Measurements from ENCODE around the gene BPI.
"Not testable (repeated sequence)": the region's sequence is repeated elsewhere in the genome, so short reads cannot be mapped to it uniquely, and the experiment has no call there.

Gene BPI

DNA sequence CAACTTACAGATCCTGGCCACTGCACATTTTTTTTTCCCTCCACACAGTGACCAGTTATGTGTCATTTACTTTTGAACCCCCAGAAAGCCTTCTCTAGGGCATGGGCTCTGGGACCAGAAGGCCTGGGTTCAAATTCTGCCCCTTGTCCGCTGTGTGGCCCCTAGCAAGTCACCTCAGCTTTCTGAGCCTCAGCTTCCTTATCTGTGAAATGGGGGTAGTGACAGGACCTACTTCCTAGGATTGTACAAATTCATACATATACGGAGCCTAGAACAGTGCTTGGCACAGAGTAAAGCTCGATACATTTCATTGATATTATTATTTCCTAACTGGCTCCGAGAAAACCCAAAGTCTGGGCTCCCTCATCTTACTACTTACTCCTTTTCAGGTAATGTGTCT is 1.6 kb downstream of the BPI start:
- DNase-seq: no peak

GRCh38 chr20:38306379-38306778 is 2.4 kb downstream of the BPI start:
- no peak for DNase-seq

DNA sequence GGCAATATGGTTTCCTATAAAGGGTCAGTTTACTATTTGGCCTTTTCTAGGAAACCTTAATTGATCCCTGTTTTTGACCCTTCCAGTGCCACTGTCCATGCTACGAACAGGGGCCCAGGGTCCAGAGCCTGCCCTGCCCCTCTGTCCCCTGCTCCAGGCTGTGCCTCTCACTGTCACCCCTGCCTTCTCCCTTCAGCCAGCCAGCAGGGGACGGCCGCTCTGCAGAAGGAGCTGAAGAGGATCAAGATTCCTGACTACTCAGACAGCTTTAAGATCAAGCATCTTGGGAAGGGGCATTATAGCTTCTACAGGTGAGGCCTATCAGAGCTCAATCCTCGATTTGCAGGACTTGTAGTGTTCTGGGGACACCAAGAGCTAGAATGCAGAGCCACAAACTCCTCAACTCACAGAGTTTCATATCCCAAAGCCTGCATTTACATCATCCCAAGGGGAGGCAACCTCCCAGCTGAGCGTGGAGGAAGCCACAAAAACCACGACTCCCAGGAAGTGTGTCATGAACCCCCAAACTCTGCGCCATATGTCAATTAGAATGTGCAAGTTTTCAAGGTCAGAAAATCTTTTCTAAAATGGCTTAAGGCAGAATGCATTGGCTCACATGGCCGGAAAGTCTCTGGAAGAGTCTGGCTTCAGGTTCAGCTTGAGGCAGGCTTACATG is 3.6 kb downstream of the BPI start:
- DNase-seq: no peak

DNA sequence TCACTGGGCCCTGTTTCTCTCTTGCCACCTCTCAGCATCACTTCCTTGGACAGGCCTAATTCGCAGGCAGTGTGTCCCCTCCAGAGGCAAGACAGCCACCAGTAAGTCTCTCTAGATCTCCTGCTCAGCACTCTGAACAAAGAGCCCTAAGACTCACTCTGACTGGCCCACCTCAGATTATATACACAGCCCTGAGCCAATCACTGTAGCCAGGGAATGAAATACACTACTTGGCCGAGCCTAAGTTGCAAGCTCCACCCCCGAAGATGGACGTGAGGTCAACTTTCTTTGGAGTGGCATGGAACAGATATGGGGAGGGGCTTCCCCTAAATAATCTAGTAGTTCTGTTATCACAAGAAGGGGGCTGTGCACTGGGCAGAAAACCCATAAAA is 4.1 kb downstream of the BPI start:
- no peak for DNase-seq

DNA sequence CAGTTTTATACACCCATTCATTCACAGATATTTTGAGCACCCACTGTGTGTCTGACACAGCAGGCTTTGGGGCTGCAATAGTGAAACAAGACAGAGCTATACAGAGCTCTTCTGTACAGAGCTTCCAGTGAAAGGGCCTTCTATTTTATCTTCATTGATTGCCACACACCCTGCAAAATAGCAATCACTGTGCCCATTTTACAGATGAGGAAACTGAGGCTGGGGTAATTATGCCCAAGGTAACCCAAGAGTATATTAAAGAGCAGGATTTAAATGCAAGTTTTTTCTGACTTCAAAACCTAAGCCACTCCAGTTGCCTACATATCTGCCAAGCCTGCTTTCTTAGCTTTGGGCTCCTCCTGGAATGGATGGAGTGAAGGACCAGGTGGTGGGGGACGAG is 4.5 kb downstream of the BPI start:
- no peak for DNase-seq

DNA sequence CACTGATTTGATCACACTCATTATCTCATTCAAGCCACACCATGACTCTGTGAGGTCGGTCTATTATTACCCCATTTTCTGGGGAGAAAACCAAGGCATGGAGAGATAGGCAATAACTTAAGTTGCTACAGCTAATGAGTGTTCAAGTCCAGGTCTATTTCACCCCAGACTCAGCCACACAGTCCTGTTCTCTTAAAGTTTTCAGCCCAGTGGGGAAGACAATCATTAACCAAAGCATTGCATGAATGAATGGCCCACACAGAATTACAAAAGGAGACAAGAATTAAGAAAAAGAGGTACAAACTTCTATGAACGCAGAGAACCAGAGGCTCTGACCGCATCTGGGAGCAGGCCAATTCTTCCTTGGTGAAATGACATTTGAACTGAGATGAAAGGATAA is 7.1 kb downstream of the BPI start:
- DNase-seq: no peak

DNA sequence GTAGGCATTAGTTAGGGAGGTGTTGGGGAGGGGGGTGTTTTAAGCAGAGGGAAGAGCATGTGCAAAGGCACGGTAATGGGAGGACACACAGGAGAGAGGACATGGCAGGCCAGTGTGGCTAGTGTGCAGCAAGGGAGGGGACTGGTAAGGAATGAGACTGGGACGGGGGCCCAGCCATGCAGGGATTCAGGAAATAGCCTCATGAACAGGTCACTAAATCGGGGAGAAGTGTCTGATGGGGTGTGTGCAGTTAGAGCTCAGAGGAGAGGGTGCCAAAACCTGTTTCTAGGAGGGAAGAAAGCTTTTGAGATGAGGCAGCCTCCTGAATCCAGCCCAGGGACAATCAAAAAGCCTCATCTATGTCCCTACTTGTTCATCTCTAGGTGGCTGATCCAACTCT is 7.5 kb downstream of the BPI start:
- DNase-seq: no peak

- DNase-seq: no peak
These were observed 9.7 kb downstream of the BPI start for GRCh38 chr20:38313676-38314075.

DNA sequence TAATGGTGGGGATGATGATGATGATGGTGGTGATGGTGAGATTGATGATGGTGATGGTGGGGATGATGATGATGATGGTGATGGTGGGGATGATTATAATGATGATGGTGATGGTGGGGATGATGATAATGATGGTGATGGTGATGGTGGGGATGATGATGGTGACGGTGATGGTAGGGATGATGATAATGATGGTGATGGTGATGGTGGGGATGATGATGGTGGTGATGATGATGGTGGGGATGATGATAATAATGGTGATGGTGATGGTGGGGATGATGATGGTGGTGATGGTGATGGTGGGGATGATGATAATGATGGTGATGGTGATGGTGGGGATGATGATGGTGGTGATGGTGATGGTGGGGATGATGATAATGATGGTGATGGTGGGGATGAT is 10.4 kb downstream of the BPI start:
- not testable (repeated sequence) for DNase-seq

DNA sequence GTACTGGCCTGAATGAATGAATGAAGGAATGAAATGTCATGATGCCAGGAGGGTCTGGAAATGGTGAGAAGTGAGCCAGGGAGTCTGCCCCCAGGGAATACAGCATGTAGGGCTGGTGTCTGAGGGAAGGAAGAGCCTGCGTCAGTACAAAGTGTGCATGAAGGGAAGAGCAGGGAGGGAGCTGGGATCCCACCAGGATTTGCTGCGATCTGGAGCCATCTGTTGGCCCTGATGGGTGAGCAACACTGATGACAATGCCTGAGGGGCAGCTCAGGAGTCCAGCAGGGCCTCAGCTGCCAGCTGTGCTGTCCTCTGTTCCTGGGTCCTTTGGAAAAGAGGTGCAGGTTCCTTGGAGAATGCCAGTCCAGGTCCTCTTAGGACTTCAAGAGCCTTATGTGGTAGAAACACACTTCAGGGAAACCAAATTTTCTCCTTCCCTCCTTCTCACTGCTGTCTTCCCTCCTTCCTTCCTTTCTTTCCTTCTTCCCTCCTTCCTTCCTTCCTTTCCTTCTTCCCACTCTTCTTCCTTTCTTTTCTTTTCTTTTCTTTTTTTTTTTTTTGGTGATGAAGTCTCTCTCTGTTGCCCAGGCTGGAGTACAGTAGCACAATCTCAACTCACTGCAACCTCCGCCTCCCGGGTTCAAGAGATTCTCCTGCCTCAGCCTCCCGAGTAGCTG is 11.5 kb downstream of the BPI start:
- no peak for DNase-seq

DNA sequence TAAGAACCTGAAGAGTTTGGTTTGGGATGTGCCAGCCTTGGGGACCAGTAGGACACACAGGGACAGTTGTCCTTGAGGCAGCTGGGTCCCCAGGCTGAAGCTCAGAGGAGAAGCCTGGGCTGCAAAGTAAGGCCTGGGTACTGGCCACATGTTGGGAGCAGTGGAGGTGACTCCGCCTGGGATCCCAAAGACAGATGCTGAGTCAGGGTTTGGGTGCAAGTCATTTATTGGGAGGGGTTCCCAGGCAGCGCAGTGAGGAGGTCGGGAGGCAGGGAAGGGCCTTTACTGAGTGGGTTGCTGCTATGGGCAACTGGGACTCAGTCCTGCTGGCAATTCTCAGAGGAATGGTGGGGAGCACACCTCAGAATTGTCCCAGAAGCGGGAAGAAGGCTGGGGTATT is 12.4 kb downstream of the BPI start:
- DNase-seq: no peak

- no peak for DNase-seq
These were observed 13.5 kb downstream of the BPI start for GRCh38 chr20:38317422-38317821.

DNA sequence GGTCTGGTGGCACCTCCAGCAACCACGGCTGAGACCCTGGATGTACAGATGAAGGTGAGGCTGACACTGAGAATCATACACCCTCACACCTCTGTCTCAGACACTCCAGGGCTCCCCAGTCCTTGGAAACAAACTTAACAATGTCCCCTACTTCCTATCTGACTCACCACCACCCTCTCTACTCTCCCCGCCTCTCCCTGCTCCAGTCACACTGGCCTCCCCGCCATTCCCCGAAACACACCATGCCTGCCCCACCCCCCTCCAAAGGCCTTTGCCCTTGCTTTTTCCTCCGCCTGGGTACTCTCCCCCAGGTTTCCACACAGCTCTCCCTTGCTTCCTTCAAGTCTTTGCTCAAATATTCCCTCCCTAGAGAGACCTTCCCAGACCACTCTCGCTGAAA is 16.3 kb downstream of the BPI start:
- DNase-seq: no peak

- DNase-seq: no peak
These were observed 18.1 kb downstream of the BPI start for GRCh38 chr20:38321959-38322598.

DNA sequence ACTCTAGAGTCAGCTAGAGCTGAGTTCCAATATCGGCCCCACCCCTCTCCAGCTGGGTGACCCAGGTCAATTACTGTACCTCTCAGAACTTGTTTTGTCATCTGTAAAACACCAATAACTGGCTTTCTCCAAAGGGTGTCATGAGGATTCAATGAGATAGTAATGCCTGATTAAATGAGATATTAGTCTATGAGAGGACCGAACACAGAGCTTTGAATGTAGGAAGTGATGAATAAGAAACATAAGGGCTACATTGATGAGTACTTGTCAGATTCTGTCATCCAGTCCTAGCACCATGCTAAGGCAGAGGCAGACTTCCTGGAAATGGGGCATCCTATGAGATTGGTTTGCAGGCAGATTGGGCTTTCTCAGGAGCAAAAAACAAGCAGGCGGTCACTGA is 20.2 kb downstream of the BPI start:
- no peak for DNase-seq

GRCh38 chr20:38325167-38325566 is 21.2 kb downstream of the BPI start:
- no peak for DNase-seq

DNA sequence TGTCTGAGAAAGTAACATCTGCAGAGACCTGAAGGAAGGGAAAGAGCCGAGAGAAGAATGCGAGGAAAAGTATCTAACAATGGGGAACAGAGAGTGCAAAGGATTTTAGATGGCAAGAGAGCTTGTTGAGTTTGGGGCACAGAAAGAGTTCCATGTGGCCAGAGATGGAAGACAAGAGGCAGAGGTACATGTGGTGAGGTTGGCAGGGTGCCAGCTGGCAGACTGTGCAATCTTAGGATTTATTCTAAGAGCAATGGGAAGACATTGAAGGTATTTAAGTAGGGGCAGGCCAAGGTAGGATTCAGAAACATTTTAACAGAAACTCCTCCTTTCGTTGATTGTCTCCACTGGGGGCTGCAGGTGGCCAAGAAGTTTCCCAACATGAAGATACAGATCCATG is 21.9 kb downstream of the BPI start:
- no peak for DNase-seq

GRCh38 chr20:38326309-38326708 is 22.4 kb downstream of the BPI start:
- DNase-seq: no peak

GRCh38 chr20:38330638-38331037 is 26.7 kb downstream of the BPI start:
- DNase-seq: no peak

DNA sequence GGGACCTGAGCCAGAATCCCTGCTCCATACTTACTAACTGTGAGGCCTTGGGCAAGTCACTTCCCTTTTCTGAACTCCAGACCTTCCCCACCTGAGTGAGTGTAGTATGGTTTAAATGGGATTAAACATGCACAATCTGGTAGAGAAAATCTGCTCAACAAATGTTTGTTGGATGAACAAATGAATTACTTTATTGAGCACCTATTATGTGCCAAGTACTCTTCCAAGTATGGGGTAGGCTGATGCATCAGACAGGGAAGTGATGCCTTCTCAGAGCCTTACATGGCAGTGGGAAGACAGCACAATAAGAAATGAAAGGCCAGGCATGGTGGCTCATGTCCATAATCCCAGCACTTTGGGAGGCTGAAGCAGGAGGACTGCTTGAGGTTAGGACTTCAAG is 27.3 kb downstream of the BPI start:
- no peak for DNase-seq

- DNase-seq: no peak
These were observed 27.9 kb downstream of the BPI start for GRCh38 chr20:38331814-38332213.

DNA sequence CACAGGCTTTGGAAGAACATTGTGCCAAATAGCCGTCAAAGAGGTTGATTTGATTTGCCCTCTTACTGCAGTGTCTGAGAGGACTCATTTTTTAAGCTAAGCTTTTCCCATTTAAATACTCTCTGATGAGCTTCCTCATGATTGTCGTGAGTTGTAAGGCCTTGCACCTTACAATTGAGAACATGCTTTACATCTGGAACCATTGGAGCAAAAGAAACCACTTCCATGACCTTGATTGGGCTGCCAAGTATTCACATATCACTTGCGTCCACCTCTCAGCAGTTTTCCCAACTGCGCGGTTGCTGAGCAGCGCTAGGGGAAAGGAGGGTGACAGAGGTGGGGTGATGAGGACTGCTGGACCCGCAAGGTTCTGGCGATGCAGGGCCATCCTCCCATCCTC is 30.1 kb downstream of the BPI start:
- DNase-seq: no peak

- no peak for DNase-seq
These were observed 32.8 kb downstream of the BPI start for GRCh38 chr20:38336726-38337125.

DNA sequence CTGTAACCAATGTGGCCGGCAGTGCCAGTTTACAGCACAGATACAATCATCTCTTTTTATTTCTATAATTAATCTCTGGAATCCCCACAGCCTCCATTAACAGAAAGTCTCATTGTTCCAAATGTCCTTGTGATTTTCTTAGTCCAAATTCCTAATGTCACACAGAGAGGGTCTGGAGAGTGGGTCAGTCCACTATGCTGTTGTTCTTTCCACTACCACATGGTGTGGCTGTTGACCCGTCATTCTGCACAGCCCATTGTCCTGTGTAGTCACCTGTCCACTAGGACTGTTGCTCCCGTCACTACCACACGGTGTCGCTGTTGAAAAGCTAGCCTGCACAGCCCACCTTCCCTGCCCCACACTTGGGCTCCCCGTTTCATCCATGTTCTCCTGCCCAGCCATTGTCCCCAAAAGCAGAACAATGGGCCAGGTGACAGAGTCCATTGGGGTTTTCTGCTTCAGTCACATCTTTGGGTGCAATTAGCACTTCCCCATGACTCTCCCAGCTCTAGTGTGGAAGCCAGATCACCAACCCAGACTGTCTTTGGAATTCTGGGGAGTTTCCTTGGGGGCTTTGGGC is 33.7 kb downstream of the BPI start:
- no peak for DNase-seq

Measured in CD4-positive, alpha-beta T cell treated with Interleukin-1 beta for 1 hour (primary cell).